Ectodermal cell (in vitro differentiated cells): ENCODE results near the gene PLD1.

Source experiments
- H3K27ac ChIP-seq: 2 replicates; pipeline ENCODE4 v1.7.0; 2013; ENCODE audit warnings: mild to moderate bottlenecking, low read depth, low read length; ENCODE audit not compliant: insufficient read depth, poor library complexity, severe bottlenecking
- H3K27me3 ChIP-seq: 2 replicates; pipeline ENCODE4 v1.7.0; 2013; ENCODE audit warnings: mild to moderate bottlenecking, low read length; ENCODE audit not compliant: insufficient read depth, control insufficient read depth, poor library complexity, severe bottlenecking
- H3K36me3 ChIP-seq: one replicate; pipeline ENCODE4 v1.7.0; 2013; ENCODE audit warnings: low read length; ENCODE audit not compliant: control insufficient read depth, insufficient read depth
- H3K4me1 ChIP-seq: one replicate; pipeline ENCODE4 v1.7.0; 2013; ENCODE audit warnings: low read length; ENCODE audit not compliant: control insufficient read depth, insufficient read depth
- H3K4me3 ChIP-seq: 2 replicates; pipeline ENCODE4 v1.7.0; 2013; ENCODE audit warnings: low read depth, low read length, control low read depth; ENCODE audit not compliant: insufficient read depth
- H3K9me3 ChIP-seq: 2 replicates; pipeline ENCODE4 v1.7.0; 2013; ENCODE audit warnings: mild to moderate bottlenecking, low read length, moderate library complexity; ENCODE audit not compliant: control insufficient read depth
- WGBS, 2 experiments: methylation state at CpG; one replicate each; pipeline ENCODE4 v1.1.7; 2013; ENCODE audit warnings: missing lambda C conversion rate in 2 of 2; 5-methylcytosine and 5-hydroxymethylcytosine counted together

PLD1 gene

GRCh38 chr3:171556574-171557145 lies 253.6 kb downstream of the PLD1 start:
- no peaks in the 10 kb centered on the region for H3K9me3 ChIP-seq
- H3K27ac ChIP-seq = no peak overlapping the region
- H3K36me3 ChIP-seq = no peaks in the 10 kb centered on the region
- no peaks in the 10 kb centered on the region for H3K27me3 ChIP-seq
- 81 to 82% methylated on average over 4 of the region's 4 CpGs for whole genome bisulfite sequencing, 2 experiments
- no peaks in the 10 kb centered on the region for H3K4me1 ChIP-seq
- H3K4me3 ChIP-seq = no peak overlapping the region

GRCh38 chr3:171556148-171556547 lies 254.1 kb downstream of the PLD1 start:
- WGBS, 2 experiments = 58 to 61% methylated on average over 5 of the region's 5 CpGs
- no peaks in the 10 kb centered on the region for H3K4me1 ChIP-seq

GRCh38 chr3:171553086-171553485 lies 257.2 kb downstream of the PLD1 start:
- no peak overlapping the region for H3K4me3 ChIP-seq
- H3K4me1 ChIP-seq = peaks cover 6% of the 10 kb centered on the region
- H3K27ac ChIP-seq = no peak overlapping the region
- WGBS, 2 experiments = 94% methylated on average over 2 of the region's 2 CpGs
- H3K9me3 ChIP-seq = no peaks in the 10 kb centered on the region
- no peaks in the 10 kb centered on the region for H3K36me3 ChIP-seq
- H3K27me3 ChIP-seq = no peaks in the 10 kb centered on the region

More at GRCh38 chr3:171556148-171556547, 254.1 kb downstream of the PLD1 start:
- Histone ChIP-seq H3K4me3 (no peak overlapping the region), H3K9me3 (no peaks in the 10 kb centered on the region), H3K27ac (no peak overlapping the region), H3K36me3 (no peaks in the 10 kb centered on the region), H3K27me3 (no peaks in the 10 kb centered on the region)

GRCh38 chr3:171552531-171552930 lies 257.8 kb downstream of the PLD1 start:
- Histone ChIP-seq H3K27me3 (no peaks in the 10 kb centered on the region), H3K9me3 (no peaks in the 10 kb centered on the region), H3K36me3 (no peaks in the 10 kb centered on the region), H3K4me1 (peaks cover 6% of the 10 kb centered on the region), H3K4me3 (no peak overlapping the region), H3K27ac (no peak overlapping the region)
- 92 to 94% methylated on average over 1 of the region's 1 CpG for WGBS, 2 experiments

- H3K36me3 ChIP-seq = no peaks in the 10 kb centered on the region
- 90 to 100% methylated on average over 1 of the region's 1 CpG for WGBS, 2 experiments
- no peaks in the 10 kb centered on the region for H3K27me3 ChIP-seq
These were observed 259.0 kb downstream of the PLD1 start for GRCh38 chr3:171551296-171551695.

More at GRCh38 chr3:171551296-171551695, 259.0 kb downstream of the PLD1 start:
- Histone ChIP-seq H3K4me3 (no peak overlapping the region), H3K27ac (no peak overlapping the region), H3K4me1 (peaks cover 6% of the 10 kb centered on the region), H3K9me3 (no peaks in the 10 kb centered on the region)
